RWPE1 (cell line): ENCODE data around the gene TTC31.
"Not testable (repeated sequence)": the region's sequence is repeated elsewhere in the genome, so short reads cannot be mapped to it uniquely, and the experiment has no call there.

Source experiments
- CTCF ChIA-PET: fragments of 350-600 bp; sonication (Branson Sonifier 250); formaldehyde crosslinking; extraction: SDS; loops from one replicate; lab custom pipeline; 2021; lab: Yijun Ruan, JAX
- POLR2A ChIA-PET: fragments of 400-600 bp; formaldehyde crosslinking; extraction: SDS; loops from one replicate; lab custom pipeline; 2020; ENCODE audit warnings: antibody characterized with exemption; ENCODE audit not compliant: low non-redundant PET; lab: Yijun Ruan, JAX
- DNase-seq: peaks from one replicate; pipeline ENCODE4 v3.0.0; 2012; ENCODE audit warnings: low spot score
- H3K27ac ChIP-seq: fragments of 450-650 bp; 2 replicates; pipeline ENCODE4 v1.5.1; 2017
- CTCF ChIP-seq: fragments of 450-650 bp; conservative IDR thresholded peaks from 2 replicates; pipeline ENCODE4 v1.5.1; 2017; ENCODE audit warnings: low read depth, mild to moderate bottlenecking

TTC31 gene

GRCh38 chr2:74457129-74457548 lies 25.7 kb upstream of the TTC31 start:
- peak overlapping the region; percentile 98 for H3K27ac ChIP-seq
- ChIA-PET CTCF (interaction anchor here (1.8 kb wide), 1 partner anchor 26 kb away, joined by 6 read pairs; the partner anchor contains the start of genes CCDC142 and TTC31), POLR2A (interaction anchor here (1.1 kb wide), 1 partner anchor 24 kb away, joined by 4 read pairs; no protein-coding TSS in a partner anchor)

GRCh38 chr2:74457549-74458131 lies 25.2 kb upstream of the TTC31 start:
- peak; percentile 48 for DNase-seq
- peak overlapping the region; percentile 98 for H3K27ac ChIP-seq
- no peak for TF ChIP-seq CTCF
- CTCF ChIA-PET: interaction anchor here (1.8 kb wide), 1 partner anchor 25 kb away, joined by 6 read pairs; the partner anchor contains the start of genes CCDC142 and TTC31
- POLR2A ChIA-PET: interaction anchor here (1.0 to 1.1 kb wide), 2 partner anchors 17 to 24 kb away, joined by 4 to 5 read pairs; no protein-coding TSS in a partner anchor

More at GRCh38 chr2:74457129-74457548, 25.7 kb upstream of the TTC31 start:
- DNase-seq: no peak
- no peak for TF ChIP-seq CTCF

- TF ChIP-seq CTCF: no peak
- H3K27ac ChIP-seq: peak within 1 kb of the TSS; percentile 98
- CTCF ChIA-PET: interaction anchor here (1.5 to 1.8 kb wide), 2 partner anchors 25 to 74 kb away, joined by 4 to 6 read pairs; partner anchors contain the start of genes CCDC142 and TTC31
- DNase-seq: peak; percentile 99
- POLR2A ChIA-PET: interaction anchor here (0.8 to 1.0 kb wide), 2 partner anchors 13 to 18 kb away, joined by 3 to 5 read pairs; no protein-coding TSS in a partner anchor
These were observed 24.5 kb upstream of the TTC31 start, which contains the start of gene WBP1 for GRCh38 chr2:74458132-74458937. Gene WBP1, plus strand, starts transcription at chr2:74458438. Its CDS starts 165 bp downstream, at chr2:74458603.

GRCh38 chr2:74458938-74459363 lies 23.9 kb upstream of the TTC31 start:
- POLR2A ChIA-PET: interaction anchor here (0.8 kb wide), 1 partner anchor 12 kb away, joined by 3 read pairs; no protein-coding TSS in a partner anchor
- DNase-seq: no peak
- CTCF ChIA-PET: interaction anchor here (1.5 kb wide), 1 partner anchor 73 kb away, joined by 4 read pairs; no protein-coding TSS in a partner anchor
- TF ChIP-seq CTCF: no peak
- peak overlapping the region; percentile 98 for H3K27ac ChIP-seq

- CTCF ChIA-PET: interaction anchor here (1.5 kb wide), 1 partner anchor 72 kb away, joined by 4 read pairs; no protein-coding TSS in a partner anchor
- H3K27ac ChIP-seq: peak overlapping the region; percentile 98
- DNase-seq, POLR2A ChIA-PET: not testable (repeated sequence)
These were observed 23.3 kb upstream of the TTC31 start for GRCh38 chr2:74459503-74460118.

- POLR2A ChIA-PET, DNase-seq: not testable (repeated sequence)
- CTCF ChIA-PET: interaction anchor here (1.5 kb wide), 1 partner anchor 72 kb away, joined by 4 read pairs; no protein-coding TSS in a partner anchor
- peak overlapping the region; percentile 98 for H3K27ac ChIP-seq
These were observed 22.7 kb upstream of the TTC31 start for GRCh38 chr2:74460187-74460586.
